Right kidney (tissue), 1 donor: Measurements from ENCODE around the gene HSPA1B.
"Not testable (repeated sequence)": the region's sequence is repeated elsewhere in the genome, so short reads cannot be mapped to it uniquely, and the experiment has no call there.

ENCODE experiments used
- DNase-seq: peaks from one replicate; pipeline ENCODE4 v3.0.0-alpha.2; 2016

HSPA1B gene

GRCh38 chr6:31823592-31824196 lies 3.8 kb upstream of the HSPA1B start:
- DNase-seq = not testable (repeated sequence)

DNA sequence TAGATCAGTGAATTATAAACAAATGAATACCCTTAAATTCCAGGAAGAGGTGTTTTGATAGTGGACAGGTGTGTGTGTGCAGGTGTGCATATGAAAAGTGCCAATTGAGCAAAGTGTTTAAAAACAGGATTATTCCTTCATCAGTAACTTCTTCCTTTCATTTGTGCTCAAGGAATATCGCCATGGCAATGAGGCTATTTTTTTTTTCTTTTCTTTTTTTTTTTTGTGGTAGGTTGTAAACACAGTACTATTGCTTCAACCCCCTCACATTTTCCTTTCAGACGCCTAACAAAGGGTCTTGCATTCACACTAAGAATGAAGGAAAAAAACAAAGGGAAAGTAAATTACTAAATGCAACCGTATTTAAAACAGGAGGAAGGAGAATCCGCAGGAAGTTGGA lies 2.0 kb upstream of the HSPA1B start:
- no peak for DNase-seq

DNA sequence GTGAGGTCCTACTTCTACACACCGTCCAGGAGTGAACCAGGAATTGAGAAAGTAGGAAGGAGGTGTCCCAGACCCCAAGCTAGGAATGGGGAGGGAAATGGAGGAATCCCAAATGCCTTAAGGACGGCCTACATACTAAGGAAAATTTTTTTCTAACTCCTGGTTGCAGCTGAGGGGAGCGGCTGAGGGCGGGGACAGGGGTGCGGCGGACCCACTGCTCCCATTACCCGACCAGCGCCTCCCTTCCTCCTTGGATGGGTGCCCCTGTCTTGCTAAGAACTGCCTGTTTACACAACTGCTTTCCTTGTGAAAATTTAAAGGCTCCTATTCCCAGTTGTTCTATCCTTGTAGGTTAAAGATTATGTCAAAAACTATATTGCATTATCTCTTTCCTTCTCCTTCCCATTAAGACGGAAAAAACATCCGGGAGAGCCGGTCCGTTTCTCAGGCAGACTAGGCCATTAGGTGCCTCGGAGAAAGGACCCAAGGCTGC lies 699 bp upstream of the HSPA1B start:
- peak; percentile 92 for DNase-seq

GRCh38 chr6:31829633-31830283 lies 2.2 kb downstream of the HSPA1B start:
- DNase-seq = peak; percentile 71

GRCh38 chr6:31830886-31831335 lies 3.4 kb downstream of the HSPA1B start:
- no peak for DNase-seq

- no peak for DNase-seq
Measured at GRCh38 chr6:31831350-31832215, 4.0 kb downstream of the HSPA1B start.

DNA sequence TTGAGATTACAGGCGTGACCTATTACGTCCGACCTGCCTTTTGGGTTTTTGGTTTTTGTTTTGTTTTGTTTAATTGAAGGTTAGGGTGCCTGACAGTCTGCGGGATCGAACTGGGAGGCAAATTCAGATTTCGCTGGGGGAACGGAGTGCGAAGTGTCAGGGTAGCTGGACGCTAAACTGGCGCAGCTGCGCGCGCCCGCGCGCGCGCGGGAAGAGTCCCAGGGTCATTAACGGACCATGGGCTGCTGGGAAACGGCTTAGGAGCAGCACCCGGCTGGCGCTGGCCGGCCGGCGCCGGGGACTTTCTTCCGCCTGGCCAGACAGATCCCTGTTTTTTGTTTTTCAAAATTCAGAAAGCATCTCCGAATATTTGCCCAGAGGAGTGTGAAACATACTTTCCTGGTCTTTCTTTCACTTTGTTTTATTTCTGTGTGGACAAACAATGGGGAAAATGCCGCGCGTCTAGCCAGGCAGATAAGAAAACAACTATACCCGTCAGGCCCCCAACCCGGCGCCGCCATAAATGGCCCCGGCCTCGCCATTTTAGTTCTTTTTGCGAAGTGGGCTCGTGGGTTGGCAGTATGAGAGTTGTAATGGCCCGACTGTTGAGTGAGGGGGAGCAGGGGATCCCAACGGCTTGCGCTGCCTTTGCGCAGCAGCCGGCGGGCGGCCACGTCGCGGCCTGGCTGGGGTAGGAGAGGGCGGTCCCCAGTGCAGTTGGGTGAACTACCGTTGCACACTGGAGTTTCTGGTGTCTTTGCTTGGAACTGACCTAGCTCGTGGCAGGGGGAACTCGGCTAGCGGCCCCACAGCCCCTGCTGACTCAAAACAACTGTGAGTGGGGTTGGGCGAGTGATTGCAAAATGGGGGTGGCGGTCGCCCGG lies 7.1 kb downstream of the HSPA1B start:
- DNase-seq = peak; percentile 99

- no peak for DNase-seq
Measured at GRCh38 chr6:31836047-31836473, 8.5 kb downstream of the HSPA1B start.

GRCh38 chr6:31836474-31837368 lies 9.2 kb downstream of the HSPA1B start:
- no peak for DNase-seq

DNA sequence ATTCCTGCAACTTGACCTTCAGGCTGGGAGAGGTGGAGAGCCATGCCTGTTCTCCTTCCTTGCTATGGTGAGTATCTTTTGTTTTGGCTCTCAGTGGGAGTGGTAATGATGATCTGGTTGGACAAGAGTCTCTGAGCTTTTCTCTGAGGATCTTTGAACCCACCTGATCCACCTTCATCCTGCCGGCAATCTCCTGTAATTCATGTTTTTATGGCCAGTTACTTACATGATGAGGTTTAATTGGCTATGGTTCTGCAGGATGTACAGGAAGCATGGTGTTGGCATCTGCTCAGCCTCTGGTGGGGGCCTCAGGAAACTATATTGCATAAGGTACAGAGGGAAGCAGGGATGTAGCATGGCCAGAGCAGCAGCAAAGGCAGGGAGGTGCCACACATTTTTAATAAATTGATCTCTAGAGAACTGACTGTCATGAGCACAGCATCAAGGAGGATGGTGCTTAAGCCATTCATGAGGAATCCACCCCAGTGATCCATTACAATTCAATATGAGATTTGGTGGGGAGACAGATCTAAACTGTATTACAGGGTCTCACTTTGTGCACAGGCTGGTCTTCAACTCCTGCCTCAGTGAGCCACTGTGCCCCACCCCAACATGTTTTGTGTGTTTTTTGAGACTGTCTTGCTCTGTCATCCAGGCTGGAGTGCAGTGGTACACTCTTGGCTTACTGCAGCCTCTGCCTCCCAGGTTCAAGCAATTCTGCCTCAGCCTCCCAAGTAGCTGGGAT lies 10.0 kb downstream of the HSPA1B start:
- no peak for DNase-seq

- not testable (repeated sequence) for DNase-seq
Measured at GRCh38 chr6:31838114-31838553, 10.6 kb downstream of the HSPA1B start.

GRCh38 chr6:31838968-31839367 lies 11.4 kb downstream of the HSPA1B start:
- no peak for DNase-seq

DNA sequence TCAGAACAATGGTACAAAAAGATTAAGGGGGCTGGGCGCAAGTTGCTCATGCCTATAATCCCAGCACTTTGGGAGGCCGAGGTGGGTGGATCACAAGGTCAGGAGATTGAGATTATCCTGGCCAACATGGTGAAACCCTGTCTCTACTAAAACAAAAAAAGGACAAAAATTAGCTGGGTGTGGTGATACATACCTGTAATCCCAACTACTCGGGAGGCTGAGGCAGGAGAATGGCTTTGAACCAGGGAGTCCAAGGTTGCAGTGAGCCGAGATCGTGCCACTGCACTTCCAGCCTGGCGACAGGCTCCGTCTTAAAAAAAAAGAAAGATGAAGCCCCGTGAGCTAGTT lies 12.2 kb downstream of the HSPA1B start:
- DNase-seq = not testable (repeated sequence)

GRCh38 chr6:31842053-31842452 lies 14.5 kb downstream of the HSPA1B start:
- no peak for DNase-seq

DNA sequence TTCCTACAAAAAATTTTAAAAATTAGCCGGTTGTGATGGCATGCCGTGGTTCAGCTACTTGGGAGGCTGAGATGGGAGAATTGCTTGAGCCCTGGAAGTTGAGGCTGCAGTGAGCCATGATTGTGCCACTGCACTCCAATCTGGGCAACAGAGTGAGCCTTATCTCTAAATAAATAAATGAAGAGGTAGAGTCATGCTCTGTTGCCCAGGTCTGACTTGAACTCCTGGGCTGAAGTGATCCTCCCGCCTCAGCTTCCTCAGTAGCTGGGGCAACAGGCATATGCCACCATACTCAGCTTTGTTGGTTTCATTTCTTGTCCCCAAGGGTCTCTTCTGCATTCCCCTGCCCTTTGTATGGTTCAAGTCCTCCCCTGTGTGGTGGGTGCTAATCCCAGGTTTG lies 17.0 kb downstream of the HSPA1B start:
- DNase-seq = no peak

DNA sequence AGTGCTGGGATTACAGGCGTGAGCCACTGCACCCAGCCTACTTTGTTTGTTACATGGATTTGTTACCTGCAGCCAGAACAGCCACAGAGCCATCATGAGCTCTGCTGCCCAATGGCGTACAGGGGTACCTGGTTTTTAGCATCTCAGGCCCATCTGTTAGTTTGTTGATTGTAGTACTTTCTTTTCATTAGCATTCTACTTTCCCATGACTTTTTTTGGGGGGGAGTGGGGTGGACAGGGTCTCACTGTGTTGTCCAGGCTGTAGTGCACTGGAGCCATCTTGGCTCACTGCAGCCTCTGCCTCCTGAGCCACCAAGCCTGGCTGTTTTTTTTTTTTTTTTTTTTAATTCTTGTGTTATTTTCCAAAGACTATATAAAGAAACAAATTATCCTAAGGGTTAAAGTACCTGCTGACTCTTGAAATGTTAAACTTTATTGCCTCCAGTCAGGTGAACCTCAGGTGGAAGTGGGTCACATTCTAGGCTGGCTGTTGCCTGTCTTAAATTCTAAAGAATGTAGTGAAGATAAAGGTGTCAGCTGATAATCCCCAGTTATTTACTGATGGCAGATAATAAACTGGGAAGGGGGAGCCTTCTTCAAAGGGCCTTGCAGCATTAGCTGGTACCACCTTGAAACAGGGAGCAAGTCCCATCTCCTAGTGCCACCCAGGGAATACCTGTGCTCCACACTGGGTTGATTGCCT lies 19.9 kb downstream of the HSPA1B start:
- no peak for DNase-seq

DNA sequence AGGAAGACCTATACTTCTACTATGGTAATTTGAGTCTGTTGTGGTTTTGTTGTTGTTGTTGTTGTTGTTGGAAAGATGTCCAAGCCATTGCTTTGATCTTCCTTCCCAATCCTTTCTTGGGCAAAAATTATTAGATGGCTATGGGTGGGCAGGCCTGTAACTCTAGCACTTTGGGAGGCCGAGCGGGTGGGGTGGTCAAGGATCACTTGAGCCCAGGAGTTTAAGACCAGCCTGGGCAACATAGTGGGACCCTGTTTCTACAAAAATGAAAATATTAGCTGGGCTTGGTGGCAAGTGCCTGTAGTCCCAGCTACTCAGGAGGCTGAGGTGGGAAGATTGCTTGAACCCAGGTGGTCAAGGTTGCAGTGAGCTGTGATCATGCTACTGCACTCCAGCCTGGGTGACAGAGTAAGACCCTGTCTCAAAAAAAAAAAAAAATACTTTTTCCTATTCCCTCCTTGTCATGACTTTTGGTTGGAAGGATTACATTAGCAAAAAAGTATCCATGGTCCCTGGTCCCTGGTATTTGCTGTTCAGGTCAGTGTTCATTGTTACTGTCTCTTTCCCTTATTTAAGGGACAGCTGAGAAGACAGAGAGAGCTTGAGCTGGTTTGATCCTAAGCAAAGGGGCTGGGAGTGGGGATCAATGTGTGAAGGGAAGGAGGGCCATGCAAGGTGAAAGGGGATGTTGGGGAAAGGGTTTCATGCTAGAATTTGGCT lies 23.4 kb downstream of the HSPA1B start:
- DNase-seq = no peak

DNA sequence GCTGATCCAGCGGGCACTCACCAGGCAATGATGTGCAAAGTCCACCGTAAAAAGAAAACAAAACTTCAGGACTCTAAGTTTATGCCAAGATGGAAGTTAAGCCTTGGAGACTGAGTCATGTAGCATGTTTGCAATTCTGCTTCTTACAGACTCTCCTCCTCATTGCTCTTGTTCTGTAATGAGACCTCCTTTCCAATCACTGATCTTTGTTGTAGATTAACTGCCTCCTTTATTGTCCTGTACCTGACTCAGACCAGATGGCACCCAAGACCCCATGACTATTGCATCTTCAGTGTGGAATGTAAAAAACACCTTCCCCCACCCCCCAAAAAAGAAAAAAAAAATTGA lies 23.9 kb downstream of the HSPA1B start:
- no peak for DNase-seq
